Activated CD8-positive, alpha-beta T cell treated with anti-CD3 and anti-CD28 coated beads, Interleukin-2, amount 10 ng/mL, durations not matched to agents 7 days and 5 days (primary cell): ENCODE results near the gene SEC23IP. TPM values are rescaled to one million over a fixed set of nuclear protein-coding genes. Genes with fewer than 3 reads are reported as not detected.

ENCODE experiments used
- ATAC-seq: fragments of 150-1000 bp; cut with Tn5 transposase; one replicate; pipeline ENCODE4 v1.10.0; 2021; ENCODE audit warnings: moderate library complexity
- CTCF ChIA-PET: fragments of 350-600 bp; sonication (Branson Sonifier 250); formaldehyde crosslinking; loops from one replicate; lab custom pipeline; 2021; ENCODE audit warnings: antibody characterized with exemption; lab: Charles Lee
- POLR2A ChIA-PET: fragments of 350-600 bp; sonication (Branson Sonifier 250); formaldehyde crosslinking; loops from one replicate; lab custom pipeline; 2021; ENCODE audit warnings: antibody characterized with exemption; lab: Charles Lee
- DNase-seq: peaks from one replicate; pipeline ENCODE4 v3.0.0-alpha.2; 2020
- H3K27ac Mint-ChIP-seq: one replicate; pipeline ENCODE4 v1.8.0; 2021; ENCODE audit warnings: mild to moderate bottlenecking, mixed read lengths
- H3K27me3 Mint-ChIP-seq: one replicate; pipeline ENCODE4 v1.8.0; 2021; ENCODE audit warnings: low read depth, mixed read lengths
- H3K36me3 Mint-ChIP-seq: one replicate; pipeline ENCODE4 v1.8.0; 2021; ENCODE audit warnings: low read depth, mixed read lengths
- H3K4me1 Mint-ChIP-seq: one replicate; pipeline ENCODE4 v1.8.0; 2021; ENCODE audit warnings: low read depth, mixed read lengths
- H3K4me3 Mint-ChIP-seq: one replicate; pipeline ENCODE4 v1.8.0; 2021; ENCODE audit warnings: mild to moderate bottlenecking, mixed read lengths
- H3K9me3 Mint-ChIP-seq: one replicate; pipeline ENCODE4 v1.8.0; 2022; ENCODE audit warnings: mixed read lengths; ENCODE audit not compliant: insufficient read depth
- total RNA-seq, 2 experiments: library from RNA; stranded (reverse); gene quantifications; one replicate each; pipeline ENCODE4 v1.2.3, GENCODE V29; 2021

Gene SEC23IP
- total RNA-seq, 2 experiments from 2014 or later: 53.8 to 58.9 TPM

GRCh38 chr10:119942973-119943372, 50.4 kb downstream of the SEC23IP start:
- CTCF ChIA-PET: no interaction called here
- H3K36me3 Mint-ChIP-seq: peaks cover 20% of the 10 kb centered on the region
- POLR2A ChIA-PET: no interaction called here
- ATAC-seq (no peak), DNase-seq (no peak)
- no peak overlapping the region for H3K27ac Mint-ChIP-seq
- H3K9me3 Mint-ChIP-seq: no peaks in the 10 kb centered on the region
- no peaks in the 10 kb centered on the region for H3K4me1 Mint-ChIP-seq
- H3K4me3 Mint-ChIP-seq: no peak overlapping the region
- no peaks in the 10 kb centered on the region for H3K27me3 Mint-ChIP-seq

GRCh38 chr10:119945805-119946204, 53.3 kb downstream of the SEC23IP start:
- DNase-seq: no peak
- no peak overlapping the region for H3K27ac Mint-ChIP-seq
- ChIA-PET CTCF (no interaction called here), POLR2A (no interaction called here)
- no peaks in the 10 kb centered on the region for H3K27me3 Mint-ChIP-seq
- H3K4me1 Mint-ChIP-seq: no peaks in the 10 kb centered on the region
- H3K9me3 Mint-ChIP-seq: no peaks in the 10 kb centered on the region
- no peak for ATAC-seq
- peaks cover 15% of the 10 kb centered on the region for H3K36me3 Mint-ChIP-seq
- H3K4me3 Mint-ChIP-seq: no peak overlapping the region

DNA sequence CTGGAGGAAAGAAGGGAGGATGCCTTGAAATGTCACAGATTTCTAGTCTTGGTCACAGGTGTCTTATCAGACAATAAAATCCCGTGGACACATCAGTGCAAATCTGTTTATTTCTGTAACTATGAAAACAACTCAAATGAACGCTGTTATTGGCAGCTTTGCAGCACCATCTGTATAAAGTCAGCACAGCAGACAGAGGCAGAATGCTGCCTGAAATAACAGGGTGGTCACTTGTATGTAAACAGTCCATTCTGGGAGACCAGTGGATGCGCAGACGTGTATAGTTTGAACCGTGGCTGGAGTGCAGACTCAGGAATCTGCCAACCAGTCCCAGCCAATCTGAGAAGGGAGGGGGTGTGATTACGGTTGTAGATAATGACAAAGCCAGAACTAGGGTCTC, 54.8 kb downstream of the SEC23IP start:
- Mint-ChIP-seq H3K4me3 (no peak overlapping the region), H3K36me3 (peaks cover 11% of the 10 kb centered on the region), H3K27ac (no peak overlapping the region), H3K27me3 (no peaks in the 10 kb centered on the region), H3K9me3 (no peaks in the 10 kb centered on the region), H3K4me1 (no peaks in the 10 kb centered on the region)
- POLR2A ChIA-PET: no interaction called here
- DNase-seq: no peak
- CTCF ChIA-PET: no interaction called here
- no peak for ATAC-seq

GRCh38 chr10:119957451-119957850, 64.9 kb downstream of the SEC23IP start:
- no peak overlapping the region for H3K27ac Mint-ChIP-seq
- DNase-seq (no peak), ATAC-seq (no peak)
- POLR2A ChIA-PET: no interaction called here
- no peaks in the 10 kb centered on the region for H3K36me3 Mint-ChIP-seq
- no peaks in the 10 kb centered on the region for H3K27me3 Mint-ChIP-seq
- CTCF ChIA-PET: interaction anchor here (1.3 kb wide), 1 partner anchor 98 kb away, joined by 3 read pairs; no protein-coding TSS in a partner anchor
- no peaks in the 10 kb centered on the region for H3K4me1 Mint-ChIP-seq
- H3K9me3 Mint-ChIP-seq: no peaks in the 10 kb centered on the region
- no peak overlapping the region for H3K4me3 Mint-ChIP-seq

DNA sequence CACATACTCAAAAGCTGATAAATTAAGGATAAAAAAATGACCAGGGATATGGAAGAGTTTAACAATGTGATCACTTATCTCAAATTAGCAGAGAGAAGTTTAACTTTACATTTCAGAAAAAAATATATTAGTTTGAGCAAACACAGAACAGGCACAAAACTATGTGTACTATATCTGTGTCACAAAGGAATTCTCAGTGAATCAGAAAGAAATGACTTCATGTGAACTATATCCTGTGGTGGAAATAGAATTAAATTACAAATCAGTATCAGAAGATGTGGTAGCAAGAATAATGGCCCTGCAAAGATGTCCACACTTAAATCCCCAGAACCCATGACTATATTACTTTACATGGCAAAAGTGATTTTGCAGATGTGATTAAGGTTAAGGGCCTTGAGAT, 70.3 kb downstream of the SEC23IP start:
- Mint-ChIP-seq H3K9me3 (peaks cover 13% of the 10 kb centered on the region), H3K36me3 (peaks cover 3% of the 10 kb centered on the region), H3K27me3 (peaks cover 13% of the 10 kb centered on the region), H3K4me1 (no peaks in the 10 kb centered on the region), H3K27ac (no peak overlapping the region), H3K4me3 (no peak overlapping the region)
- ChIA-PET CTCF (no interaction called here), POLR2A (no interaction called here)
- DNase-seq (no peak), ATAC-seq (no peak)

GRCh38 chr10:119967066-119967465, 74.5 kb downstream of the SEC23IP start:
- H3K4me1 Mint-ChIP-seq: no peaks in the 10 kb centered on the region
- ChIA-PET CTCF (no interaction called here), POLR2A (no interaction called here)
- H3K36me3 Mint-ChIP-seq: peaks cover 3% of the 10 kb centered on the region
- ATAC-seq (no peak), DNase-seq (no peak)
- H3K27me3 Mint-ChIP-seq: peaks cover 19% of the 10 kb centered on the region
- no peak overlapping the region for H3K27ac Mint-ChIP-seq
- H3K9me3 Mint-ChIP-seq: peaks cover 13% of the 10 kb centered on the region
- H3K4me3 Mint-ChIP-seq: no peak overlapping the region

GRCh38 chr10:119969609-119970008, 77.1 kb downstream of the SEC23IP start:
- POLR2A ChIA-PET: no interaction called here
- ATAC-seq: no peak
- DNase-seq: no peak
- CTCF ChIA-PET: no interaction called here
- Mint-ChIP-seq H3K9me3 (peaks cover 13% of the 10 kb centered on the region), H3K36me3 (peaks cover 3% of the 10 kb centered on the region), H3K4me1 (no peaks in the 10 kb centered on the region), H3K4me3 (no peak overlapping the region), H3K27ac (no peak overlapping the region), H3K27me3 (peaks cover 18% of the 10 kb centered on the region)

DNA sequence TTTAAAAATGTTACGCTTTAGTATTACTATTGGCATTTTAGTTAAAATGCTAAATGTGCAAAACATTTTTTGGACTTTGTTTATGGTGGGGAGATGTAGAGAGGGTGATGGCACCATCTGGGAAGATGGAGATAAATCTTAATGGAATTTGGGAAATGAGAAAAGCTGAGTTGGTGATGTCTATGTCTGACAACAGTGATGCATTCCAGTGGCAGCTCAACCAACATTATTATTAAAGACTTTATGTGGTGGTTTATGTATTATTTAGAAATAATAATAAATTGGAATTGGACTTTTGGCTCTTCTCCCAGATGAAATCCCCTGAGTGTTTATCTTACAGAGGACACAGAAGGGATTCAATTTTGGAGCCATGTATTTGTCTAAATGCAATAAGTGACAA, 77.6 kb downstream of the SEC23IP start:
- no peak for ATAC-seq
- POLR2A ChIA-PET: no interaction called here
- peaks cover 13% of the 10 kb centered on the region for H3K9me3 Mint-ChIP-seq
- no peak for DNase-seq
- CTCF ChIA-PET: no interaction called here
- peaks cover 16% of the 10 kb centered on the region for H3K27me3 Mint-ChIP-seq
- peaks cover 3% of the 10 kb centered on the region for H3K36me3 Mint-ChIP-seq
- H3K4me3 Mint-ChIP-seq: no peak overlapping the region
- no peaks in the 10 kb centered on the region for H3K4me1 Mint-ChIP-seq
- H3K27ac Mint-ChIP-seq: no peak overlapping the region

GRCh38 chr10:119970963-119971362, 78.4 kb downstream of the SEC23IP start:
- Mint-ChIP-seq H3K9me3 (peaks cover 13% of the 10 kb centered on the region), H3K4me3 (no peak overlapping the region), H3K4me1 (no peaks in the 10 kb centered on the region), H3K27me3 (peaks cover 16% of the 10 kb centered on the region), H3K27ac (no peak overlapping the region), H3K36me3 (peaks cover 3% of the 10 kb centered on the region)
- CTCF ChIA-PET: no interaction called here
- ATAC-seq (no peak), DNase-seq (no peak)
- POLR2A ChIA-PET: no interaction called here

- Mint-ChIP-seq H3K9me3 (no peaks in the 10 kb centered on the region), H3K4me1 (no peaks in the 10 kb centered on the region), H3K27ac (no peak overlapping the region), H3K36me3 (no peaks in the 10 kb centered on the region), H3K27me3 (peaks cover 6% of the 10 kb centered on the region), H3K4me3 (no peak overlapping the region)
- no peak for DNase-seq
- ChIA-PET POLR2A (no interaction called here), CTCF (no interaction called here)
- ATAC-seq: no peak
Observed at GRCh38 chr10:119973281-119973680, 80.8 kb downstream of the SEC23IP start.

DNA sequence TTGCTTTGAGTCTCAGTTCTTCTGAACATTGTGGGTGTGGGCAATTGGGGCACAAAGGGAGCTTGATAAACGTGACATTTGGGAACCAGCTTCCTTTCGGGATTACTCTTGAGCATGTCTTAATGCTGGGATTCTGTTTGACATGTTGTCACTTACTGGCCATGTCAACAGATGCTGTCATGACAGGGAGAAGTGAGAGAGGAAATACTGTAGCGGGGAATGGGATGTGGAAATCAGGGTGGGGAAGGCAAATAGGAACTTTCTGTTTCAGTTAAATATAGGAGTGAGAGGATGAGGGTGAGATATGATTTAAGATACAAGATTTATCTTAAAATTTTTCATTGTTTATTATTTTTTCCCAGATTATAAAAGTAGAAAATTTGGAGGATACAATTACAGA, 83.9 kb downstream of the SEC23IP start:
- DNase-seq (no peak), ATAC-seq (no peak)
- ChIA-PET CTCF (no interaction called here), POLR2A (no interaction called here)
- Mint-ChIP-seq H3K27me3 (peaks cover 2% of the 10 kb centered on the region), H3K36me3 (no peaks in the 10 kb centered on the region), H3K9me3 (no peaks in the 10 kb centered on the region), H3K4me3 (no peak overlapping the region), H3K4me1 (no peaks in the 10 kb centered on the region), H3K27ac (no peak overlapping the region)

DNA sequence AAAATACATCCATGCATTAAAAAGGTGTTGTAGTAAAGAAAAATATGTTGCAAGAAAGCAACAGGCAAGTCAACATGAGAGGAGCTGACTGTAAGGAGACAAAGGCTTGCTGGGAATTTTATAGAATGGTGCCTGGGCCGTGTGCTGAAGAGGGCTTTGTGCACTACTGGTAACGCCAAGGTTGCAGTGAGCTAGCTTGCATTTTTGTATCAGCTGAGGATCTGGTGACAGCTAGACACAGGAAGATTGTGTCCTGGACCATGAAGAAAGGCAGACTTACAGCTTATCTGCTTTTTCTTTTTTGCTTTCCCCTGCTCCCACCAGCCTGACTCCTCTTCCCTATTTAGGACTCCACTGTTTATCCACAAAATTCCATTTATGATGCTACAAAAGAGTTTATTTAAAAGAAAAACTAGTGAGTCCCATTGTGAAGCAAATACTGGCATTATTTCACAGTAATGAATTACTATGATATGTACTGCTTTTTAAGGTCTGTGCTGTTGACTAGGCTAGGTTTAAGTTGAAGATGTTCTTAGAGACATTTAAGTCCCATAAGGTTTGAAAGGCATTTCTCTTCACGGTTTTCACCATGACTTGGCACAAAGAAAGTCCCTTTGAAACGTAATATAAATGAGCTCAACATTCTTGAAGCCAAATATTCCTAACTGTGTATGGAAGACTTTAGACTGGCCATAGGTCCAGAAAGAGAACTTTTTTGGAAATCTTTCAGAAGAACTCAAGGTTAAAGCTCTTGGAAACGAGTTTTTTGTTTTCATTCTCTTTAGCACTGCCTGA, 88.6 kb downstream of the SEC23IP start:
- DNase-seq: no peak
- ChIA-PET POLR2A (no interaction called here), CTCF (no interaction called here)
- ATAC-seq: no peak
- Mint-ChIP-seq H3K27me3 (peaks cover 4% of the 10 kb centered on the region), H3K9me3 (no peaks in the 10 kb centered on the region), H3K27ac (no peak overlapping the region), H3K36me3 (no peaks in the 10 kb centered on the region), H3K4me3 (no peak overlapping the region), H3K4me1 (no peaks in the 10 kb centered on the region)

- H3K27ac Mint-ChIP-seq: no peak overlapping the region
- ATAC-seq (no peak), DNase-seq (no peak)
- H3K4me3 Mint-ChIP-seq: no peak overlapping the region
- peaks cover 4% of the 10 kb centered on the region for H3K27me3 Mint-ChIP-seq
- no peaks in the 10 kb centered on the region for H3K9me3 Mint-ChIP-seq
- no peaks in the 10 kb centered on the region for H3K4me1 Mint-ChIP-seq
- no peaks in the 10 kb centered on the region for H3K36me3 Mint-ChIP-seq
- ChIA-PET POLR2A (no interaction called here), CTCF (no interaction called here)
Observed at GRCh38 chr10:119981826-119982225, 89.3 kb downstream of the SEC23IP start.
